GM12891 (cell line): ENCODE measurements around the gene FANCE.

Source experiments
- PAX5 ChIP-seq: IDR thresholded peaks from 2 replicates; pipeline ENCODE4 v1.6.1; 2011; ENCODE audit warnings: low read length, moderate library complexity, mild to moderate bottlenecking; ENCODE audit not compliant: insufficient read depth, severe bottlenecking
- POLR2A ChIP-seq: IDR thresholded peaks from 2 replicates; pipeline ENCODE4 v1.6.1; 2011; ENCODE audit warnings: low read depth, low read length, control low read depth
- POLR2AphosphoS5 ChIP-seq: IDR thresholded peaks from 2 replicates; pipeline ENCODE4 v1.6.1; 2011; ENCODE audit warnings: low read depth, low read length, control low read depth
- POU2F2 ChIP-seq: IDR thresholded peaks from 2 replicates; pipeline ENCODE4 v1.6.1; 2011; ENCODE audit warnings: low read depth, mild to moderate bottlenecking, control low read depth, low read length, moderate library complexity
- SPI1 ChIP-seq: IDR thresholded peaks from 2 replicates; pipeline ENCODE4 v1.6.1; 2011; ENCODE audit warnings: low read depth, low read length, control low read depth
- TAF1 ChIP-seq: IDR thresholded peaks from 2 replicates; pipeline ENCODE4 v1.6.1; 2011; ENCODE audit warnings: low read depth, low read length, control low read depth

DNA sequence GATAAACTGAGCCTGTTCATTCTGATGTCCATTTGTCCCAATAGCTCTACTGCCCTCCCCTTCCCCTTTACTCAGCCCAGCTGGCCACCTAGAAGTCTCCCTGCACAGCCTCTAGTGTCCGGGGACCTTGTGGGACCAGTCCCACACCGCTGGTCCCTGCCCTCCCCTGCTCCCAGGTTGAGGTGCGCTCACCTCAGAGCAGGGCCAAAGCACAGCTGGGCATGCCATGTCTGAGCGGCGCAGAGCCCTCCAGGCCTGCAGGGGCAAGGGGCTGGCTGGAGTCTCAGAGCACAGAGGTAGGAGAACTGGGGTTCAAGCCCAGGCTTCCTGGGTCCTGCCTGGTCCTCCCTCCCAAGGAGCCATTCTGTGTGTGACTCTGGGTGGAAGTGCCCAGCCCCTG is 24.7 kb upstream of the FANCE start:
- TF ChIP-seq POLR2A = no peak
- TF ChIP-seq POLR2AphosphoS5 = no peak
- TF ChIP-seq SPI1 = no peak
- no peak for TF ChIP-seq TAF1
- no peak for TF ChIP-seq PAX5
- TF ChIP-seq POU2F2 = no peak
